GM19025 (cell line): ENCODE data around the gene CPNE6.

Source experiments
- ATAC-seq: cut with Tn5 transposase; IDR thresholded peaks from one replicate; pipeline ENCODE4 v1.9.1; 2021; ENCODE audit warnings: mild to moderate bottlenecking, low read depth, moderate library complexity; ENCODE audit not compliant: unreplicated experiment

Gene CPNE6

DNA sequence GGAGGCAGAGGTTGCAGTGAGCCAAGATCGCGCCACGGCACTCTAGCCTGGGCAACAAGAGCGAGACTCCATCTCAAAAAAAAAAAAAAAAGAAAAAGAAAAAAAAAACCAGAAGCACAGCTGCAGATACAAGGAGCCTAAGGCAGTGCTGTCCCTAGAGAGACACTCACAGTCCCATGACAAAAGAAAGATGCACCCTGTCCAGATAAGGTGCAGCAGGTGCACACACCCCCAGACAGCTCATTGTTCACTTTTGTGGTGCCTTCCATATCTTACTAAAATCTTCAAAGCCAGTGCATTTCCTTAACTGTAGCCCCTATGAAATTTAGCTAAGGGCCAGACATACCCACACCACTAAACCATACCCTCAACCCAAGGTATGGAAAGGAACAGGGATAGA, 51.1 kb downstream of the CPNE6 start:
- ATAC-seq: no peak

GRCh38 chr14:24122898-24123297, 51.5 kb downstream of the CPNE6 start:
- ATAC-seq: no peak

DNA sequence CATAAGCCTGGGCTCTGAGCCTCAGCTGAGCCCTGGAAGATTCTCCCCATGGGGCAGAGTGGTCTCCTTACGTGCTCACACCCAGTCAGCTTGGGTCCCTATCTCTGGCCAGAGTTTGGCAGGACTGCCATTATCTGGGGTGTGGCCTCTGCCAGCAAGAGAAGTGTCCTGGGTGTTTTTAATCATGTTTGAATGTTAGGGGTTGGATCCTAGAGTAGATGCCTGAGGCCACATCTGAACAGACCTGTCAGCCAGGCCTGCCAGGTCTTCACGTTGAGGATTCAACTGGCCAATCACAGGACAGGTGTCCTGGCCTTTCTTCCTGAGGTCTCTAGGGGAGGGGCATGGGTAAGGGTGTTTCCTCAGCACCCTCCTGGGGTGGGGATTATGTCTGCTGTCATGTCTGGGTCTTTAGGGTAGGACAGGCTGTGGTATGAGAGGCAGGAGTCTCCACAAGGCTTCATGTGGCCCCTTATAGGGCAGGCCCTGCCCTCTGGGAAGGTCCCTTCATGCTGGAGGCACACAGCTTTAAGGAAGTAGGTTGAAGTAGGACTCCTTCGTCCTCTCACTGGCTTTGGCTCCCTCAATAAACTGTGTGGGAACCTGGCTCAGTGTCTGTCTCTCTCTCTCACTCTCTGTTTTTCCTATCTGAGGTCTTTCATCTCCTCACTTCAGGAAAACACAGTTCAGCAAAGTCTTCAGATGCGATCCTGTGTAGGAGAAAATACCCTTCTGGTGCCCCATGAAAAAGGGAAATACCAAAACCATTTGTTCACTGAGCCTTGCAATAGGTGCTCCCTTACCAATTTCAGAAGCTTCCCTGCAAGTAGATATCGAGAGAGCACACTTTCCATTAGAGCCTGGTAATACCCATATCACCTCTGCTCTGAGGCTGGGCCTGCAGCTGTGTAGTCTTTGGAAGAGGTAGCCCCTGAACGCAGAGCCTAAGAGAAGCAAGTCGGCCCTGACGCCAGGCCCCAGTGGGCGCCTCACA, 52.4 kb downstream of the CPNE6 start:
- ATAC-seq: peak; percentile 77

- no peak for ATAC-seq
Measured at GRCh38 chr14:24126939-24127338, 55.6 kb downstream of the CPNE6 start.

GRCh38 chr14:24127673-24128072, 56.3 kb downstream of the CPNE6 start:
- no peak for ATAC-seq
